LNCaP clone FGC (cell line): ENCODE results near the gene CRACR2B.

ENCODE experiments used
- DNase-seq: peaks from one replicate; pipeline ENCODE4 v3.0.0-alpha.2; 2011; ENCODE audit warnings: low read depth
- H3K4me3 ChIP-seq: 2 replicates; pipeline ENCODE4 v1.5.1; 2011; ENCODE audit warnings: mild to moderate bottlenecking, low read depth, low read length, control low read depth
- CTCF ChIP-seq: IDR thresholded peaks from 2 replicates; pipeline ENCODE4 v1.5.1; 2012; ENCODE audit warnings: mild to moderate bottlenecking; ENCODE audit not compliant: control insufficient read depth, insufficient read depth; ENCODE audit errors: extremely low read depth

CRACR2B gene

GRCh38 chr11:820655-821511 is 6.8 kb upstream of the CRACR2B start:
- no peak for TF ChIP-seq CTCF
- peak overlapping the region; percentile 80 for H3K4me3 ChIP-seq
- DNase-seq = no peak

- TF ChIP-seq CTCF = no peak
- H3K4me3 ChIP-seq = no peak overlapping the region
- DNase-seq = no peak
Observed at GRCh38 chr11:821512-822371, 6.0 kb upstream of the CRACR2B start.

- peak overlapping the region; percentile 37 for H3K4me3 ChIP-seq
- no peak for TF ChIP-seq CTCF
- no peak for DNase-seq
Observed at GRCh38 chr11:823441-824291, 4.1 kb upstream of the CRACR2B start.

GRCh38 chr11:824292-824880 is 3.3 kb upstream of the CRACR2B start:
- no peak for DNase-seq
- TF ChIP-seq CTCF = peak; percentile 49
- peak overlapping the region; percentile 37 for H3K4me3 ChIP-seq

- H3K4me3 ChIP-seq = peak overlapping the region; percentile 37
- DNase-seq = no peak
- no peak for TF ChIP-seq CTCF
Observed at GRCh38 chr11:824942-825341, 2.8 kb upstream of the CRACR2B start.
